H1 (cell line): ENCODE data around the gene UTS2B.

Source experiments
- CTCF ChIP-seq, 3 experiments: IDR thresholded peaks; 1 replicate in 2 of 3; 2 replicates in 1 of 3; pipeline versions ENCODE4 v1.5.1 to v1.6.1; 2011; ENCODE audit warnings: low read length in 3 of 3, mild to moderate bottlenecking in 3 of 3, inconsistent platforms in 2 of 3, low read depth in 1 of 3, moderate library complexity in 1 of 3; ENCODE audit not compliant: insufficient read depth in 1 of 3; ENCODE audit errors: control extremely low read depth in 1 of 3
- POLR2AphosphoS5 ChIP-seq: IDR thresholded peaks from 2 replicates; pipeline ENCODE4 v1.6.1; 2011; ENCODE audit warnings: low read depth, low read length
- TAF1 ChIP-seq: IDR thresholded peaks from 2 replicates; pipeline ENCODE4 v1.6.1; 2011; ENCODE audit warnings: mild to moderate bottlenecking, low read depth, low read length

GRCh38 chr3:191314109-191314728 lies 16.1 kb downstream of the UTS2B start:
- TF ChIP-seq POLR2AphosphoS5 (no peak), TAF1 (no peak), CTCF (IDR thresholded peaks at IDR 0.05; ENCODE audit: control extremely low read depth in 1 of 3, insufficient read depth in 1 of 3, low read depth in 1 of 3, low read length in 3 of 3) (no peak)
